Heart left ventricle (tissue), 13 donors: ENCODE data around the gene SHC1.
"Not testable (repeated sequence)": the region's sequence is repeated elsewhere in the genome, so short reads cannot be mapped to it uniquely, and the experiment has no call there.

Experiments
- POLR2A ChIP-seq, 2 donors: fragments of 450-650 bp; IDR thresholded peaks; one replicate each; pipeline ENCODE4 v1.6.1; 2017; ENCODE audit warnings: antibody characterized with exemption in 2 of 2, mild to moderate bottlenecking in 2 of 2, moderate library complexity in 2 of 2
- TF ChIP-seq, protein P1 (sequence below), 12 donors: fragments of 200-600 bp; sonication (generic) in 4 of 12; IDR thresholded peaks; one replicate each; pipeline versions ENCODE4 v1.5.0 to v1.8.0; 2018 to 2022; ENCODE audit warnings: antibody characterized with exemption in 12 of 12, mild to moderate bottlenecking in 5 of 12
- donor health status: ischemic (EF 13 %, LVEDD 7.1; RV severe dilation, severe dysfunction).
- donor health status: DM: no; HTN: yes; CAD: no.
- donor health status: DM: no; HTN: no; CAD: no.
- donor health status: ischemic (EF 25% LVEDD 6.9; RV normal size, moderate dysfunction).
- donor health status: ischemic (EF 25% LVEDD 5.7; RV mildly dilated, moderate dysfunction).
- donor health status: ischemic (EF 35%, LVEDD 5.7; RV mildly dilated, moderate dysfunction).
- donor health status: nonischemic (EF 11% LVEDD 7.7; RV severe dilation, severe dysfunction).
- donor health status: DM: yes; HTN: yes; CAD: no.
- donor health status: PGD.
- donor health status: ischemic (EF 29% LVEDD 5.4; RV normal size, mild dysfunction).
- donor health status: nonischemic (EF 23%, LVEDD 6.1; RV moderate dilation, normal function).

DNA sequence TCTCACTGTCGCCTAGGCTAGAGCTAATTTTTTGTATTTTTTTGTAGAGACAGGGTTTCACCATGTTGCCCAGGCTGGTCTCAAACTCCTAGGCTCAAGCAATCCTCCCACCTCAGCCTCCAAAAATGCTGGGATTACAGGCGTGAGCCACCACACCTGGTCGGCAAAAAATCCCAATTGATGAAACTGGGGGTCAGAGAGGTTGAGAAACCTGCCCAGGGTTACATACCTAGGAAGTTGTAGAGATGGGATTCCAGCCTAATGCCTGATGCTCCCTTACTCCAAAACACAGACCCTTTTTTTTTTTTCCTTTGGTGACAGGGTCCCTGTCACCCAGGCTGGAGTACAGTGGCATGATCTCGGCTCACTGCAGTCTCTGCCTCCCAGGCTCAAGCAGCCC lies 16.2 kb upstream of the SHC1 start:
- TF ChIP-seq, protein P1, sequence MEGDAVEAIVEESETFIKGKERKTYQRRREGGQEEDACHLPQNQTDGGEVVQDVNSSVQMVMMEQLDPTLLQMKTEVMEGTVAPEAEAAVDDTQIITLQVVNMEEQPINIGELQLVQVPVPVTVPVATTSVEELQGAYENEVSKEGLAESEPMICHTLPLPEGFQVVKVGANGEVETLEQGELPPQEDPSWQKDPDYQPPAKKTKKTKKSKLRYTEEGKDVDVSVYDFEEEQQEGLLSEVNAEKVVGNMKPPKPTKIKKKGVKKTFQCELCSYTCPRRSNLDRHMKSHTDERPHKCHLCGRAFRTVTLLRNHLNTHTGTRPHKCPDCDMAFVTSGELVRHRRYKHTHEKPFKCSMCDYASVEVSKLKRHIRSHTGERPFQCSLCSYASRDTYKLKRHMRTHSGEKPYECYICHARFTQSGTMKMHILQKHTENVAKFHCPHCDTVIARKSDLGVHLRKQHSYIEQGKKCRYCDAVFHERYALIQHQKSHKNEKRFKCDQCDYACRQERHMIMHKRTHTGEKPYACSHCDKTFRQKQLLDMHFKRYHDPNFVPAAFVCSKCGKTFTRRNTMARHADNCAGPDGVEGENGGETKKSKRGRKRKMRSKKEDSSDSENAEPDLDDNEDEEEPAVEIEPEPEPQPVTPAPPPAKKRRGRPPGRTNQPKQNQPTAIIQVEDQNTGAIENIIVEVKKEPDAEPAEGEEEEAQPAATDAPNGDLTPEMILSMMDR (IDR thresholded peaks at IDR 0.05) = not testable (repeated sequence)
- TF ChIP-seq POLR2A (IDR thresholded peaks at IDR 0.05) = not testable (repeated sequence)
